ENCODE data around the gene ALPP.
"Not testable (repeated sequence)": the region's sequence is repeated elsewhere in the genome, so short reads cannot be mapped to it uniquely, and the experiment has no call there.

The ALPP gene

GRCh38 chr2:232378735-232379151 lies at the start of gene ALPP:
Gene ALPP (plus strand): TSS chr2:232378751. CDS start chr2:232378803, 52 bp downstream.
- not testable (repeated sequence) for DNase-seq

DNA sequence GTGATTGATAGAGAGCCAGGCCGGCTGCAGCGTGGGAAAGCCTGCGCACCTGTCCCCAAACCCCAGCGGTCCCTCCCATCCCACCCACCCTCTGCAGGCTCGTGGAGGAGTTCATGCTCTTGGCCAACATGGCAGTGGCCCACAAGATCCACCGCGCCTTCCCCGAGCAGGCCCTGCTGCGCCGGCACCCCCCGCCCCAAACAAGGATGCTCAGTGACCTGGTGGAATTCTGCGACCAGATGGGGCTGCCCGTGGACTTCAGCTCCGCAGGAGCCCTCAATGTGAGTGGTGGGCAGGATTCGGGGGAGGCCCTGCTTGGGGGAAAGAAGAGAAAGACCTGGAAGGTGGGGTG lies 48.9 kb upstream of the ALPP start:
- no peak for DNase-seq

DNA sequence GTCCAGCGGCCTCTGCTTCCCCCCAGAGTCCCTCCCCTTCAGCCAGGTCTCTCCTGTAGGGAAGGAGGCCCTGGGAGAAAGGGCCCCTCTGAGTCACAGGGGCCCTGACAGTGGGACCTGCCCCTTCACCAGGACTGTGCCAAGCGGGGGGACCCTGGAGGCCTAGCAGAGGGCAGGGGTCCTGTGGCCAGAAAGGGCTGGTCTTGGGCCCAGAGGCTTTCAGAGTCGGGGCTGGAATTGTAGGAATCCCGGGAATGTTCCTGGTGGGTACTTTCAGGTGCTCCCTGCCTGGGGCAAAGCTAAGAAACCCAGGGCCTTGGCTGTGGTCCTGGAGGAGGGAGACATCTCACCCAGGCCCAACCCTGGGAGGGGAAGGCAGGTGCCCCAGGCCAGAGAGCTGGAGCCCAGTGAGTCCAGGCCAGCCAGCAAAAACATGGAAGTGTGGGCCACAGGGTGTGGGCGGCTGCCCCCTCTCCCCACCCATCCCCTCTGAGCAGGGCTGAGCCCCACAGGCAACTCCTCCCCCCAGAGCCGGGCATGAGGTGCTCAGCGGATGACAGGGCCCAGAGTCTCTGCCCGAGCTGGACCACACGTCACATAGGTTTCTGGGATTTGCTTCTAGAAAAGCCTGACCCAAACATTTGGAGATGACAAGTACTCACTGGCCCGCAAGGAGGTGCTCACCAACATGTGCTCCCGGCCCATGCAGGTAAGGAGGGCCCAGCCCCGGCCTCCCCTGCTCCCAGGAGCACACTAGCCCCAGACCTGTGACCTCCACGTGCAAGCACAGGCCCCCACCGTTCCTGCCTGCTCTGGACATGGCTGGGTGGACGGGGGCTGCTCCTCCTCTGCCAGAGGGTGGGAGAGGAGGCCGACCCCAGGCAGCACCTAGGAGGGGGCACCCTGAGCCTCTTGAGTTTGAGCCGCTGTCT lies 48.2 kb upstream of the ALPP start:
- DNase-seq, result no peak

DNA sequence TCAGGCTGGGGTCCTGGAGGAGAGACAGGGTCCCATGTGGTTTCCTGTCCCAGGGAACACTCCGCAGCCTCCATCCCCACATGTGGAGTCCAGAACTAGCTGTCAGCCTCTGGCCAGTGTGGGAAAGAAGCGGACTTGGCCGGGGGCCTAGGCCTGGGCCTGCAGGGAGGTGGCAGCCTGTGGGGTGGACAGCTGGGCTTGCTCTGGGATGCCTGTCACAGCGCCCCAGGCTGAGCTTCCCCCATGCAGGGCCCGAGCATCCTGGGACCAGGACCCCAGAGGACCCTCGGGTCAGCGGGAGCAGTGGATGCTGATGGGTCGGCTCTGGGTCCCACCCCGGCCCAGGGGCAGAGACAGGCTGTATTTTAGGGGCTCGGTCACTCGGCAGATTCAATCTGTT lies 47.5 kb upstream of the ALPP start:
- DNase-seq, result not testable (repeated sequence)

- not testable (repeated sequence) for DNase-seq
Observed at GRCh38 chr2:232331641-232332040, 46.9 kb upstream of the ALPP start.

GRCh38 chr2:232332244-232332939 lies 46.2 kb upstream of the ALPP start:
- DNase-seq, result not testable (repeated sequence)

- no peak for DNase-seq
Observed at GRCh38 chr2:232332940-232333259, 45.7 kb upstream of the ALPP start.

GRCh38 chr2:232333361-232334135 lies 45.0 kb upstream of the ALPP start:
- DNase-seq, result no peak

- DNase-seq, result not testable (repeated sequence)
Observed at GRCh38 chr2:232334136-232334884, 44.2 kb upstream of the ALPP start.

- not testable (repeated sequence) for DNase-seq
Observed at GRCh38 chr2:232334885-232335205, 43.7 kb upstream of the ALPP start.

GRCh38 chr2:232335206-232335858 lies 43.2 kb upstream of the ALPP start:
- DNase-seq, result not testable (repeated sequence)

DNA sequence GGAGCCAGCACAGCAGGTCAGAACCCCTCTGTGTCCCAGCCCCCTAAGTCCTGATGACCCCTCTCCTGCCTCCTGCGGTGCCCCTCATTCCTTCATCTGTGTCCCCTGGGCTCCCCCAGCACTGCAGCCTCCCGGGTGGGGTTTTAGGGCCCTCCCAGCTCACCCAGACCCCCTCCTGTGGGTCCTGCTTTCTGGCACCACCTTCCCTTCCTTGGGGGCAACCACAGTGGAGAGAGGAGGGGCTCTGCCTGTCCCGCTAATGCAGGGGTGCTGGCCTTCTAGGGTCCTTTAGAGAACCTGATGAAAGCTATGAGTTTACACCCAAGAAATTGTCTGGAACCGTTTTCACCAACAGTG lies 42.7 kb upstream of the ALPP start:
- no peak for DNase-seq

GRCh38 chr2:232336241-232336736 lies 42.3 kb upstream of the ALPP start:
- no peak for DNase-seq

DNA sequence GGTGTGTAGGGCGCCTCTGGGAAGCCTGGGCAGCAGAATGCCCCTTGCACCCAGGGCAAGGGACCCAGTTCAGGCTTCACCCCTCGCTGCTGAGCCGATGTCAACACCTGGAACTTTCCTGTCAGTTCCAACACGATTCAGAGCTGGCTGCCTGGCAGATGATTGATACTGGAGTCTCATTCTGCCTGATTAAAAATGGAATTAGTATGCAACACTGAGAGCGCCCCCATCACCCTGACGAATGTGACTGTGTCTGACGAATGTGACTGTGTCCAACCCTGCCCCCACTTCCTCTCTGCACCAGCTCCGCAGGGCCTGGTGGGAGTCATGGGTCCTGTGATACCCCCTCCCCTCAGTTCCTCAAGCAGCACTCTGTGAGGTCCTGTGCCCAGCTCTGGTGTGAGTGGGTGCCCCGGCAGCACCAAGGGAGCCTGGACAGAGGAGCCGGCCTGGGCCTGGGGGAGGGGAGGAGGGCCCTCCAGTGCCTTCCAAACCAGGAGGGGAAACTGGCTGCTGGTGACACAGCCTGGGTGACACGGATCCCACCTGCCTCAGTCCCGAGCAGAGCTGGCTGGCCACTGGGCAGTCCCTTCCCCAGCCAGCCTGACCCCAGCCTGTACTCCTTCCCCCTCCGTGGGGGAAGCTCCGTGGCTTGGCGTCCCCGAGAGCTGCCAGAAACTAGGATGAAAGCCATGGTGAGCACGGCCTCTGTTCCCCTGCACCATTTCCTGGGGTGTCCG lies 41.4 kb upstream of the ALPP start:
- DNase-seq, result peak in 8 of 56 donors; percentile 12 to 45 (median 22)

DNA sequence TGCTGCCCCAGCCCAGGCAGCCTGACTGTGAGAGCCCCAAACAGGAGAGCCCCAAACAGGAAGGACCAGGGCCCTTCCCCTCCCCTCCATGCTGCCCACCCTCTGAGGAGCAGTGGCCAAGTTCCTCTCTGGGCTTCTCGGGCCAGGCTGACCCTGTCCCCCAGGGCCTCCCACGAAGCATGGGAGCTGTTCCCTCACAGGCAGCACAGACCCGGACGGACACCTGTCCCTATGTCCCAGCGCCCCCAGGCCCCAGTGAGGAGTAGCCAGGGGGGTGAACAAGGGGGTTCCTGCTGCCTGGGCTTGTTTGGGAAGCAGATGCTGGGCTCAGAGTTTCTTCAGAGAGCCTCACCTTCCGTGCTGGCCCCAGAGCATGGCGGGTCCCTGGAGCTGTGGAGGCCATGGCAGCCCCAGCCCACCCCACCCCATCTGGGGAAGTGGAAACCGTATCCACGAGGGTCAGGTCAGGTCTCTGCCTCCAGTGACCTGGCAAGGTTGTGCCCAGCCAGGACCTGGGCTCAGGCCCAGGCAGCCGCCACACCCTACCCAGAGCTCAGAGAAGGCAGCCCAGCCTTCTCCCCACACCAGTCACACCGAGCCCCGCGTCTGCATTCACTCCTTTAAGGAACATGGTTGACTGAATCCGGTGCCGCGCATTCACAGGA lies 40.3 kb upstream of the ALPP start:
- DNase-seq, result not testable (repeated sequence)

GRCh38 chr2:232338759-232339106 lies 39.8 kb upstream of the ALPP start:
- DNase-seq, result no peak

GRCh38 chr2:232339121-232340081 lies 39.1 kb upstream of the ALPP start:
- no peak for DNase-seq

Data from nucleus accumbens (tissue), 56 donors.